HG03060 (cell line): ENCODE measurements around the gene RASEF.
"Not testable (repeated sequence)": the region's sequence is repeated elsewhere in the genome, so short reads cannot be mapped to it uniquely, and the experiment has no call there.

Source experiments
- ATAC-seq: cut with Tn5 transposase; IDR thresholded peaks from one replicate; pipeline ENCODE4 v1.9.1; 2021; ENCODE audit warnings: low read depth, moderate number of reproducible peaks; ENCODE audit not compliant: unreplicated experiment

The RASEF gene

GRCh38 chr9:82987370-82988189, 75.4 kb downstream of the RASEF start:
- no peak for ATAC-seq

GRCh38 chr9:82981552-82981951, 81.4 kb downstream of the RASEF start:
- ATAC-seq: no peak

GRCh38 chr9:82975176-82975575, 87.8 kb downstream of the RASEF start:
- ATAC-seq: no peak

- ATAC-seq: no peak
Measured at GRCh38 chr9:82972446-82972845, 90.5 kb downstream of the RASEF start.

GRCh38 chr9:82970359-82970758, 92.6 kb downstream of the RASEF start:
- no peak for ATAC-seq

GRCh38 chr9:82969291-82969690, 93.7 kb downstream of the RASEF start:
- no peak for ATAC-seq

GRCh38 chr9:82968816-82969215, 94.1 kb downstream of the RASEF start:
- ATAC-seq: no peak

- ATAC-seq: no peak
Measured at GRCh38 chr9:82968388-82968787, 94.6 kb downstream of the RASEF start.

- peak; percentile 83 for ATAC-seq
Measured at GRCh38 chr9:82961504-82962125, 101.3 kb downstream of the RASEF start.

GRCh38 chr9:82957529-82958379, 105.2 kb downstream of the RASEF start:
- no peak for ATAC-seq

GRCh38 chr9:82949203-82949602, 113.7 kb downstream of the RASEF start:
- ATAC-seq: no peak

- no peak for ATAC-seq
Measured at GRCh38 chr9:82940376-82940775, 122.6 kb downstream of the RASEF start.

GRCh38 chr9:82939451-82939850, 123.5 kb downstream of the RASEF start:
- ATAC-seq: no peak

- ATAC-seq: no peak
Measured at GRCh38 chr9:82938426-82939218, 124.3 kb downstream of the RASEF start.

GRCh38 chr9:82936561-82936960, 126.4 kb downstream of the RASEF start:
- ATAC-seq: not testable (repeated sequence)

- ATAC-seq: no peak
Measured at GRCh38 chr9:82934949-82935348, 128.0 kb downstream of the RASEF start.

- ATAC-seq: not testable (repeated sequence)
Measured at GRCh38 chr9:82934025-82934424, 128.9 kb downstream of the RASEF start.

- ATAC-seq: no peak
Measured at GRCh38 chr9:82930116-82930515, 132.8 kb downstream of the RASEF start.
